H1 (cell line): ENCODE data around the gene P3R3URF. TPM values are rescaled to one million over a fixed set of nuclear protein-coding genes. Genes with fewer than 3 reads are reported as not detected.

Experiments
- CTCF ChIA-PET: fragments of 300-600 bp; sonication (Branson Sonifier 250); formaldehyde crosslinking; loops from one replicate; lab custom pipeline; 2021; ENCODE audit not compliant: partially characterized antibody; lab: Charles Lee
- POLR2A ChIA-PET: fragments of 300-600 bp; sonication (Branson Sonifier 250); formaldehyde crosslinking; loops from one replicate; lab custom pipeline; 2021; ENCODE audit warnings: inconsistent platforms; ENCODE audit not compliant: partially characterized antibody; lab: Charles Lee
- DNase-seq, 2 experiments: peaks; one replicate each; pipeline versions ENCODE4 v3.0.0 to v3.0.0-alpha.2; 2010 to 2022; ENCODE audit warnings: low spot score in 2 of 2, low read depth in 1 of 2, mixed read lengths in 1 of 2
- FAIRE-seq: peaks from 2 replicates; lab custom pipeline; 2011; peaks lifted over from hg19 to GRCh38; lab: Jason Lieb, UNC
- H2AFZ ChIP-seq: 2 replicates; pipeline ENCODE4 v1.8.1; 2012; ENCODE audit warnings: low read length, inconsistent platforms
- H2AK5ac ChIP-seq: 2 replicates; pipeline ENCODE4 v1.6.1; 2013; ENCODE audit warnings: low read depth, low read length
- H2BK120ac ChIP-seq: replicated peaks from 2 replicates; pipeline ENCODE3; 2013; ENCODE audit warnings: low read depth, low read length, inconsistent platforms
- H2BK12ac ChIP-seq: 2 replicates; pipeline ENCODE4 v1.6.1; 2013; ENCODE audit warnings: low read depth, low read length
- H2BK15ac ChIP-seq: 2 replicates; pipeline ENCODE4 v1.6.1; 2013; ENCODE audit warnings: low read length
- H2BK20ac ChIP-seq: 2 replicates; pipeline ENCODE4 v1.6.1; 2013; ENCODE audit warnings: low read length
- H2BK5ac ChIP-seq: 2 replicates; pipeline ENCODE4 v1.6.1; 2013; ENCODE audit warnings: low read depth, low read length
- H3K14ac ChIP-seq: 2 replicates; pipeline ENCODE4 v1.6.1; 2013; ENCODE audit warnings: inconsistent platforms; ENCODE audit not compliant: insufficient read length
- H3K18ac ChIP-seq: 2 replicates; pipeline ENCODE4 v1.6.1; 2013; ENCODE audit warnings: low read length; ENCODE audit errors: extremely low read depth
- H3K23ac ChIP-seq: 2 replicates; pipeline ENCODE4 v1.6.1; 2013; ENCODE audit warnings: inconsistent platforms; ENCODE audit not compliant: insufficient read length
- H3K23me2 ChIP-seq: 2 replicates; pipeline ENCODE4 v1.6.1; 2013; ENCODE audit warnings: low read depth, low read length
- H3K27ac ChIP-seq: 2 replicates; pipeline ENCODE4 v1.6.1; 2011; ENCODE audit warnings: low read depth, low read length, inconsistent platforms
- H3K27me3 ChIP-seq, 4 experiments: replicated peaks in 1 of 4; 1 replicate in 1 of 4; 2 replicates in 3 of 4; pipeline versions ENCODE4 v1.6.1 to v1.8.1; 2011 to 2013; ENCODE audit warnings: low read length in 3 of 4, mild to moderate bottlenecking in 3 of 4, inconsistent platforms in 2 of 4, mixed read lengths in 2 of 4, moderate library complexity in 1 of 4; ENCODE audit not compliant: control insufficient read depth in 3 of 4, insufficient read depth in 3 of 4; ENCODE audit errors: extremely low read depth in 1 of 4
- H3K36me3 ChIP-seq, 4 experiments: 2 replicates each; pipeline versions ENCODE4 v1.6.1 to v1.8.1; 2011 to 2013; ENCODE audit warnings: mild to moderate bottlenecking in 4 of 4, low read length in 3 of 4, moderate library complexity in 2 of 4, control low read depth in 1 of 4, inconsistent platforms in 1 of 4; ENCODE audit not compliant: insufficient read depth in 4 of 4, control insufficient read depth in 2 of 4
- H3K4ac ChIP-seq: replicated peaks from 2 replicates; pipeline ENCODE3; 2013; ENCODE audit warnings: low read length, low read depth, mixed read lengths, inconsistent platforms; ENCODE audit not compliant: insufficient read length
- H3K4me1 ChIP-seq, 4 experiments: replicated peaks in 1 of 4; 1 replicate in 1 of 4; 2 replicates in 3 of 4; pipeline versions ENCODE4 v1.6.1 to v1.8.1; 2011 to 2013; ENCODE audit warnings: low read length in 3 of 4, inconsistent platforms in 2 of 4, mixed read lengths in 1 of 4; ENCODE audit not compliant: insufficient read depth in 4 of 4, control insufficient read depth in 3 of 4
- H3K4me2 ChIP-seq, 2 experiments: 2 replicates each; pipeline versions ENCODE4 v1.6.1 to v1.8.1; 2011 to 2013; ENCODE audit warnings: low read depth in 2 of 2, low read length in 2 of 2, control low read depth in 1 of 2, inconsistent platforms in 1 of 2, mild to moderate bottlenecking in 1 of 2; ENCODE audit not compliant: insufficient read depth in 1 of 2
- H3K4me3 ChIP-seq, 4 experiments: fragments of 200-600, 300-600 bp in 1 of 4; sonication (generic), shearing (Covaris generic), sonication (Bioruptor Twin) in 1 of 4; 2 replicates each; pipeline versions ENCODE4 v1.5.1 to v1.8.1; 2011 to 2016; ENCODE audit warnings: low read length in 4 of 4, low read depth in 3 of 4, control low read depth in 2 of 4, inconsistent platforms in 2 of 4, mild to moderate bottlenecking in 2 of 4, mixed read lengths in 1 of 4, moderate library complexity in 1 of 4; ENCODE audit not compliant: insufficient read depth in 2 of 4; ENCODE audit errors: extremely low read depth in 1 of 4
- H3K56ac ChIP-seq: replicated peaks from 2 replicates; pipeline ENCODE3; 2013; ENCODE audit warnings: low read depth, mild to moderate bottlenecking, mixed read lengths, low read length, inconsistent platforms; ENCODE audit not compliant: insufficient read length
- H3K79me1 ChIP-seq: 2 replicates; pipeline ENCODE4 v1.6.1; 2013; ENCODE audit warnings: low read depth, low read length, control low read depth
- H3K79me2 ChIP-seq, 2 experiments: 2 replicates each; pipeline versions ENCODE4 v1.6.1 to v1.8.1; 2012 to 2013; ENCODE audit warnings: low read length in 2 of 2, mild to moderate bottlenecking in 2 of 2, inconsistent platforms in 1 of 2; ENCODE audit not compliant: insufficient read depth in 2 of 2, control insufficient read depth in 1 of 2
- H3K9ac ChIP-seq, 4 experiments: replicated peaks in 1 of 4; 1 replicate in 1 of 4; 2 replicates in 3 of 4; pipeline versions ENCODE4 v1.6.1 to v1.8.1; 2011 to 2013; ENCODE audit warnings: low read depth in 3 of 4, low read length in 3 of 4, control low read depth in 2 of 4, mild to moderate bottlenecking in 2 of 4, moderate library complexity in 2 of 4, inconsistent platforms in 1 of 4; ENCODE audit errors: extremely low read depth in 1 of 4
- H3K9me3 ChIP-seq, 2 experiments: 2 replicates each; pipeline versions ENCODE4 v1.6.1 to v1.8.1; 2012 to 2013; ENCODE audit warnings: mild to moderate bottlenecking in 2 of 2, moderate library complexity in 2 of 2, control low read depth in 1 of 2, inconsistent platforms in 1 of 2, low read depth in 1 of 2, low read length in 1 of 2, mixed read lengths in 1 of 2; ENCODE audit not compliant: insufficient read depth in 2 of 2
- H4K20me1 ChIP-seq, 2 experiments: replicated peaks in 1 of 2; 2 replicates each; pipeline versions ENCODE3 to v1.8.1; 2011 to 2013; ENCODE audit warnings: inconsistent platforms in 2 of 2, low read length in 2 of 2, mild to moderate bottlenecking in 1 of 2; ENCODE audit not compliant: insufficient read depth in 2 of 2, control insufficient read depth in 1 of 2
- H4K5ac ChIP-seq: 2 replicates; pipeline ENCODE4 v1.6.1; 2013; ENCODE audit warnings: low read length, low read depth, mixed read lengths, inconsistent platforms; ENCODE audit not compliant: insufficient read length
- H4K8ac ChIP-seq: 2 replicates; pipeline ENCODE4 v1.8.0; 2013; ENCODE audit warnings: mild to moderate bottlenecking, moderate library complexity, low read length, inconsistent platforms; ENCODE audit not compliant: insufficient read depth; ENCODE audit errors: extremely low read depth
- H4K91ac ChIP-seq: replicated peaks from 2 replicates; pipeline ENCODE3; 2013; ENCODE audit warnings: low read length, mixed read lengths, inconsistent platforms; ENCODE audit not compliant: insufficient read length
- BACH1 ChIP-seq: IDR thresholded peaks from 2 replicates; pipeline ENCODE4 v1.6.1; 2012; ENCODE audit warnings: low read length, improper control_type of control experiment
- CEBPB ChIP-seq: IDR thresholded peaks from 2 replicates; pipeline ENCODE4 v1.6.1; 2012; ENCODE audit warnings: low read depth, low read length
- CHD2 ChIP-seq: IDR thresholded peaks from 2 replicates; pipeline ENCODE4 v1.6.1; 2012; ENCODE audit warnings: low read length, improper control_type of control experiment
- CTBP2 ChIP-seq: IDR thresholded peaks from 2 replicates; pipeline ENCODE4 v1.7.0; 2011; ENCODE audit warnings: borderline replicate concordance, mild to moderate bottlenecking, moderate library complexity, mixed read lengths, low read length; ENCODE audit not compliant: insufficient read depth, insufficient read length
- CTCF ChIP-seq, 3 experiments: IDR thresholded peaks; 1 replicate in 2 of 3; 2 replicates in 1 of 3; pipeline versions ENCODE4 v1.5.1 to v1.6.1; 2011; ENCODE audit warnings: low read length in 3 of 3, mild to moderate bottlenecking in 3 of 3, inconsistent platforms in 2 of 3, low read depth in 1 of 3, moderate library complexity in 1 of 3; ENCODE audit not compliant: insufficient read depth in 1 of 3; ENCODE audit errors: control extremely low read depth in 1 of 3
- EP300 ChIP-seq, 2 experiments: IDR thresholded peaks; 1 replicate in 1 of 2; 2 replicates in 1 of 2; pipeline ENCODE4 v1.6.1; 2011 to 2012; ENCODE audit warnings: low read depth in 2 of 2, low read length in 2 of 2, mild to moderate bottlenecking in 2 of 2, borderline replicate concordance in 1 of 2, inconsistent platforms in 1 of 2, moderate library complexity in 1 of 2
- EZH2 ChIP-seq: fragments of 200-600 bp; sonication (generic); IDR thresholded peaks from 2 replicates; pipeline ENCODE4 v1.7.1; 2012; ENCODE audit warnings: low read depth, mild to moderate bottlenecking, moderate library complexity, low read length, inconsistent platforms; ENCODE audit not compliant: severe bottlenecking
- JUND ChIP-seq: IDR thresholded peaks from 2 replicates; pipeline ENCODE4 v1.6.1; 2011; ENCODE audit warnings: mild to moderate bottlenecking, improper control_type of control experiment, low read length
- RNF2 ChIP-seq: fragments of 200-900, 300-1000 bp; sonication (generic); IDR thresholded peaks from 2 replicates; pipeline ENCODE4 v1.7.1; 2016; ENCODE audit warnings: borderline replicate concordance, low read depth, mild to moderate bottlenecking, antibody characterized with exemption, low read length; ENCODE audit not compliant: poor library complexity, severe bottlenecking; ENCODE audit errors: missing control alignments
- TAF7 ChIP-seq: optimal IDR thresholded peaks from 2 replicates; pipeline ENCODE3; 2011; ENCODE audit warnings: low read depth, mild to moderate bottlenecking, inconsistent platforms, low read length, moderate library complexity, borderline replicate concordance
- TCF12 ChIP-seq: IDR thresholded peaks from 2 replicates; pipeline ENCODE4 v1.6.1; 2011; ENCODE audit warnings: low read depth, mild to moderate bottlenecking, low read length
- WGBS, 2 experiments: shearing (Covaris generic) in 1 of 2; methylation state at CpG; one replicate each; pipeline versions ENCODE4 v1.1.6 to v1.1.7; 2013 to 2015; ENCODE audit warnings: low lambda C conversion rate in 2 of 2, mixed read lengths in 2 of 2, inconsistent platforms in 1 of 2, low coverage in 1 of 2, missing lambda C conversion rate in 1 of 2; ENCODE audit not compliant: insufficient replicate concordance in 2 of 2, insufficient coverage in 1 of 2, insufficient read length in 1 of 2; ENCODE audit errors: extremely low coverage in 1 of 2, missing lambda C conversion rate in 1 of 2; 5-methylcytosine and 5-hydroxymethylcytosine counted together
- polyA plus RNA-seq, 7 experiments: library from polyadenylated mRNA; depleted of rRNA in 3 of 7; stranded (reverse) in 5 of 7; unstranded in 2 of 7; fragments of >200 nt in 5 of 7; fragments of 200-250 nt in 2 of 7; gene quantifications; 1 replicate in 5 of 7; 2 replicates in 1 of 7; 4 replicates in 1 of 7; pipeline versions ENCODE4 v1.2.1 to v1.2.3, GENCODE V29; 2011 to 2013; ENCODE audit warnings: missing spikeins in 2 of 7, mixed read lengths in 2 of 7
- total RNA-seq: library from RNA; stranded (reverse); fragmentation: NEBNext Ultra II Directional; extraction: Animal tissue kit (Norgen Biotek cat#: 25700); gene quantifications from 2 replicates; pipeline ENCODE4 v1.2.1, GENCODE V29; 2021

The P3R3URF gene
- total and polyA plus RNA-seq, 2 of the 8 experiments (the other 6 are each of a cell fraction or from before 2014, with no cell fraction given) = not detected

- Histone ChIP-seq H3K4me1 (no peaks in the 10 kb centered on the region), H2AK5ac (no peak overlapping the region), H3K9me3 (no peaks in the 10 kb centered on the region), H2BK120ac (no peak overlapping the region), H2BK20ac (no peak overlapping the region), H3K14ac (no peak overlapping the region), H3K36me3 (no peaks in the 10 kb centered on the region), H3K79me2 (no peaks in the 10 kb centered on the region), H3K56ac (no peak overlapping the region), H3K23me2 (no peaks in the 10 kb centered on the region; the same call in 1 of the 2 replicates), H4K8ac (no peak overlapping the region), H4K20me1 (no peaks in the 10 kb centered on the region), H4K91ac (no peak overlapping the region), H3K4me3 (no peak overlapping the region), H3K27me3 (no peaks in the 10 kb centered on the region), H3K4ac (no peak overlapping the region), H3K4me2 (no peak overlapping the region), H3K9ac (no peak overlapping the region), H4K5ac (no peak overlapping the region), H2BK15ac (no peak overlapping the region), H3K27ac (no peak overlapping the region), H2AFZ (no peak overlapping the region), H3K18ac (no peak overlapping the region), H2BK12ac (no peak overlapping the region), H2BK5ac (no peak overlapping the region), H3K23ac (no peak overlapping the region), H3K79me1 (no peaks in the 10 kb centered on the region)
- DNase-seq (no peak), FAIRE-seq (no peak)
- 87% methylated on average over 2 of the region's 2 CpGs; no CpG with 5 or more reads in 1 of the 2 experiments for WGBS, 2 experiments
- CTCF ChIA-PET = interaction anchor here (4.5 kb wide), 1 partner anchor 13 kb away, joined by 21 read pairs; no protein-coding TSS in a partner anchor
- POLR2A ChIA-PET = interaction anchor here (1.1 kb wide), 1 partner anchor 18 kb away, joined by 3 read pairs; no protein-coding TSS in a partner anchor
- no peak for TF ChIP-seq CTCF (IDR thresholded peaks at IDR 0.05; ENCODE audit: control extremely low read depth in 1 of 3, insufficient read depth in 1 of 3, low read depth in 1 of 3, low read length in 3 of 3)
- TF ChIP-seq JUND = no peak
- TF ChIP-seq EP300 (IDR thresholded peaks at IDR 0.05; ENCODE audit: borderline replicate concordance in 1 of 2, low read depth in 2 of 2, low read length in 2 of 2) = no peak
- no peak for TF ChIP-seq BACH1
- TF ChIP-seq CEBPB = no peak
- TF ChIP-seq TAF7 = no peak
- TF ChIP-seq CHD2 = no peak
- no peak for TF ChIP-seq CTBP2
- TF ChIP-seq RNF2 = no peak
- no peak for TF ChIP-seq TCF12
- no peak for TF ChIP-seq EZH2
Measured at GRCh38 chr1:46211051-46211450, 34.8 kb upstream of the P3R3URF start.
